HepG2 (cell line): ENCODE results near the gene DNAJC4. TPM values are rescaled to one million over a fixed set of nuclear protein-coding genes. Genes with fewer than 3 reads are reported as not detected.

Source experiments
- ATAC-seq: fragments of 200-7000 bp; cut with Tn5 transposase; 3 replicates; pipeline ENCODE4 v1.9.1; 2020; ENCODE audit warnings: mild to moderate bottlenecking, moderate library complexity
- BruUV-seq: library from RNA; stranded (reverse); fragments of 400-500 nt; replicated peaks from 2 replicates; lab custom pipeline; 2021; lab: Mats Ljungman, UMichigan
- CTCF ChIA-PET: fragments of 300-600 bp; formaldehyde crosslinking; extraction: SDS; loops from one replicate; lab custom pipeline; 2021; ENCODE audit warnings: low total read pairs, inconsistent platforms, low intra/inter-chr PET ratio; lab: Yijun Ruan, JAX
- POLR2A ChIA-PET: fragments of 350-600 bp; sonication (Branson Sonifier 250); formaldehyde crosslinking; loops from one replicate; lab custom pipeline; 2020; ENCODE audit warnings: antibody characterized with exemption, inconsistent platforms; lab: Yijun Ruan, JAX
- DNase-seq: peaks from one replicate; pipeline ENCODE4 v3.0.0-alpha.2; 2015; ENCODE audit warnings: low spot score
- FAIRE-seq: peaks from 3 replicates; lab custom pipeline; 2011; peaks lifted over from hg19 to GRCh38; lab: Jason Lieb, UNC
- H2AFZ ChIP-seq: one replicate; pipeline ENCODE4 v1.6.1; 2011; ENCODE audit warnings: low read length, inconsistent platforms
- H3K27ac ChIP-seq: fragments of 300-600 bp; 3 replicates; pipeline ENCODE4 v1.8.0; 2011; ENCODE audit warnings: mixed run types, mild to moderate bottlenecking, mixed read lengths, low read length, inconsistent platforms; ENCODE audit not compliant: insufficient read depth; ENCODE audit errors: extremely low read length
- H3K27me3 ChIP-seq, 2 experiments: fragments of 200-600 bp in 1 of 2; 2 replicates in 1 of 2; 3 replicates in 1 of 2; pipeline versions ENCODE4 v1.6.0 to v1.8.0; 2011; ENCODE audit warnings: low read length in 2 of 2, mild to moderate bottlenecking in 2 of 2, moderate library complexity in 2 of 2, inconsistent platforms in 1 of 2; ENCODE audit not compliant: insufficient read depth in 2 of 2, control insufficient read depth in 1 of 2
- H3K36me3 ChIP-seq, 2 experiments: fragments of 200-600 bp in 1 of 2; replicated peaks in 1 of 2; 2 replicates in 1 of 2; 3 replicates in 1 of 2; pipeline versions ENCODE4 v1.5.1 to v1.8.0; 2011; ENCODE audit warnings: low read length in 2 of 2, inconsistent platforms in 1 of 2; ENCODE audit not compliant: insufficient read depth in 2 of 2, control insufficient read depth in 1 of 2
- H3K4me1 ChIP-seq: 2 replicates; pipeline ENCODE4 v1.5.1; 2012; ENCODE audit warnings: low read length, inconsistent platforms; ENCODE audit not compliant: insufficient read depth
- H3K4me2 ChIP-seq: 2 replicates; pipeline ENCODE4 v1.6.0; 2011; ENCODE audit warnings: low read depth, low read length, inconsistent platforms
- H3K4me3 ChIP-seq, 3 experiments: fragments of 200-600 bp in 1 of 3; sonication (generic), shearing (Covaris generic) in 1 of 3; replicated peaks in 1 of 3; 2 replicates each; pipeline ENCODE4 v1.5.1; 2011 to 2016; ENCODE audit warnings: low read length in 3 of 3, inconsistent platforms in 2 of 3, low read depth in 2 of 3, mild to moderate bottlenecking in 2 of 3, control low read depth in 1 of 3, mixed read lengths in 1 of 3; ENCODE audit not compliant: insufficient read depth in 1 of 3
- H3K79me2 ChIP-seq: one replicate; pipeline ENCODE4 v1.6.1; 2011; ENCODE audit warnings: low read length, inconsistent platforms; ENCODE audit not compliant: insufficient read depth
- H3K9ac ChIP-seq: 2 replicates; pipeline ENCODE4 v1.6.0; 2011; ENCODE audit warnings: mild to moderate bottlenecking, low read depth, low read length, inconsistent platforms; ENCODE audit not compliant: insufficient read depth
- H3K9me3 ChIP-seq: 2 replicates; pipeline ENCODE4 v1.5.1; 2012; ENCODE audit warnings: mild to moderate bottlenecking, low read length
- H4K20me1 ChIP-seq: 2 replicates; pipeline ENCODE4 v1.6.0; 2011; ENCODE audit warnings: inconsistent platforms, mild to moderate bottlenecking, low read length, moderate library complexity; ENCODE audit not compliant: insufficient read depth
- ATF1 ChIP-seq: IDR thresholded peaks from 2 replicates; pipeline ENCODE4 v1.6.1; 2016; ENCODE audit warnings: mild to moderate bottlenecking, control low read depth
- HNF4A ChIP-seq: sonication (generic); formaldehyde crosslinking; IDR thresholded peaks from 2 replicates; pipeline ENCODE4 v1.4.0; 2020; ENCODE audit warnings: missing genetic modification reagents
- MEIS2 ChIP-seq: sonication (generic); formaldehyde crosslinking; IDR thresholded peaks from 2 replicates; pipeline ENCODE4 v1.9.0; 2021; ENCODE audit warnings: mild to moderate bottlenecking, missing genetic modification reagents
- MYC ChIP-seq: sonication (generic); formaldehyde crosslinking; IDR thresholded peaks from 2 replicates; pipeline ENCODE4 v1.9.0; 2021; ENCODE audit warnings: missing genetic modification reagents, borderline replicate concordance
- NR2C2 ChIP-seq: sonication (generic); formaldehyde crosslinking; IDR thresholded peaks from 2 replicates; pipeline ENCODE4 v1.4.0; 2020; ENCODE audit warnings: missing genetic modification reagents, mild to moderate bottlenecking, moderate library complexity, borderline replicate concordance
- ZNF30 ChIP-seq: sonication (generic); formaldehyde crosslinking; IDR thresholded peaks from 2 replicates; pipeline ENCODE4 v1.5.0; 2020; ENCODE audit warnings: mild to moderate bottlenecking, missing genetic modification reagents
- ZNF501 ChIP-seq: sonication (generic); formaldehyde crosslinking; IDR thresholded peaks from 2 replicates; pipeline ENCODE4 v1.5.1; 2020; ENCODE audit warnings: mild to moderate bottlenecking, moderate library complexity, missing genetic modification reagents
- ZNF605 ChIP-seq: sonication (generic); formaldehyde crosslinking; IDR thresholded peaks from 2 replicates; pipeline ENCODE4 v1.8.0; 2022; ENCODE audit warnings: mild to moderate bottlenecking, missing genetic modification reagents
- ZNF768 ChIP-seq: sonication (generic); formaldehyde crosslinking; IDR thresholded peaks from 2 replicates; pipeline ENCODE4 v1.4.0; 2020; ENCODE audit warnings: missing genetic modification reagents
- ZNF770 ChIP-seq: sonication (generic); formaldehyde crosslinking; IDR thresholded peaks from 2 replicates; pipeline ENCODE4 v1.5.0; 2020; ENCODE audit warnings: mild to moderate bottlenecking, missing genetic modification reagents
- ZNF816 ChIP-seq: sonication (generic); formaldehyde crosslinking; IDR thresholded peaks from 2 replicates; pipeline ENCODE4 v1.8.0; 2022; ENCODE audit warnings: missing genetic modification reagents, mild to moderate bottlenecking, borderline replicate concordance
- ZZZ3 ChIP-seq: sonication (generic); formaldehyde crosslinking; IDR thresholded peaks from 2 replicates; pipeline ENCODE4 v1.4.0; 2020; ENCODE audit warnings: missing genetic modification reagents, mild to moderate bottlenecking, borderline replicate concordance
- WGBS: methylation state at CpG from one replicate; pipeline ENCODE4 v1.1.6; 2017; ENCODE audit warnings: low lambda C conversion rate; 5-methylcytosine and 5-hydroxymethylcytosine counted together
- in situ Hi-C: cut with HindIII; loops from 2 replicates; pipeline ENCODE4 v1.10.0; 2017; ENCODE audit warnings: low pct_unique_long_range_greater_than_20kb; ENCODE audit not compliant: extremely low pct_ligation_motif_present
- intact Hi-C: fragments of 100-400 bp; cut with micrococcal nuclease; formaldehyde crosslinking; loops from one replicate; pipeline ENCODE4 v1.10.0; 2022; ENCODE audit not compliant: unreplicated experiment
- polyA plus RNA-seq, 8 experiments: library from polyadenylated mRNA; depleted of rRNA in 3 of 8; stranded (reverse) in 7 of 8; unstranded in 1 of 8; fragments of >200 nt; fragmentation: Illumina TruSeq in 4 of 8; extraction: Trizol in 4 of 8; gene quantifications; 2 replicates each; pipeline versions ENCODE4 v1.2.1 to v1.2.3, GENCODE V29; 2011 to 2016; ENCODE audit warnings: low read depth in 4 of 8, missing spikeins in 1 of 8, mixed read lengths in 1 of 8; ENCODE audit not compliant: insufficient read depth in 1 of 8
- total RNA-seq, 5 experiments: library from RNA; depleted of rRNA; stranded (reverse); fragments of >200 nt; fragmentation: Illumina TruSeq; extraction: Trizol; gene quantifications; 2 replicates each; pipeline ENCODE4 v1.2.3, GENCODE V29; 2016; ENCODE audit warnings: low read depth in 1 of 5
- TF ChIP-seq, protein P1 (sequence below): IDR thresholded peaks from 2 replicates; pipeline ENCODE4 v1.6.1; 2016; ENCODE audit warnings: missing genetic modification reagents, missing compliant biosample characterization
- TF ChIP-seq, protein P2 (sequence below): sonication (generic); formaldehyde crosslinking; IDR thresholded peaks from 2 replicates; pipeline ENCODE4 v1.4.0; 2020; ENCODE audit warnings: missing genetic modification reagents, borderline replicate concordance

The DNAJC4 gene
- total and polyA plus RNA-seq, 2 of the 13 experiments (the other 11 are each of a cell fraction or from before 2014, with no cell fraction given): 10.3 to 60.8 TPM

- TF ChIP-seq, protein P1, sequence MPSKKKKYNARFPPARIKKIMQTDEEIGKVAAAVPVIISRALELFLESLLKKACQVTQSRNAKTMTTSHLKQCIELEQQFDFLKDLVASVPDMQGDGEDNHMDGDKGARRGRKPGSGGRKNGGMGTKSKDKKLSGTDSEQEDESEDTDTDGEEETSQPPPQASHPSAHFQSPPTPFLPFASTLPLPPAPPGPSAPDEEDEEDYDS (CRISPR knock-in tag): peak; percentile 11; the same call in 1 of the 2 replicates
- TF ChIP-seq NR2C2 (peak; percentile 40; the same call in 1 of the 2 replicates), ZNF501 (CRISPR knock-in tag) (peak; percentile 76)
- TF ChIP-seq, protein P2, sequence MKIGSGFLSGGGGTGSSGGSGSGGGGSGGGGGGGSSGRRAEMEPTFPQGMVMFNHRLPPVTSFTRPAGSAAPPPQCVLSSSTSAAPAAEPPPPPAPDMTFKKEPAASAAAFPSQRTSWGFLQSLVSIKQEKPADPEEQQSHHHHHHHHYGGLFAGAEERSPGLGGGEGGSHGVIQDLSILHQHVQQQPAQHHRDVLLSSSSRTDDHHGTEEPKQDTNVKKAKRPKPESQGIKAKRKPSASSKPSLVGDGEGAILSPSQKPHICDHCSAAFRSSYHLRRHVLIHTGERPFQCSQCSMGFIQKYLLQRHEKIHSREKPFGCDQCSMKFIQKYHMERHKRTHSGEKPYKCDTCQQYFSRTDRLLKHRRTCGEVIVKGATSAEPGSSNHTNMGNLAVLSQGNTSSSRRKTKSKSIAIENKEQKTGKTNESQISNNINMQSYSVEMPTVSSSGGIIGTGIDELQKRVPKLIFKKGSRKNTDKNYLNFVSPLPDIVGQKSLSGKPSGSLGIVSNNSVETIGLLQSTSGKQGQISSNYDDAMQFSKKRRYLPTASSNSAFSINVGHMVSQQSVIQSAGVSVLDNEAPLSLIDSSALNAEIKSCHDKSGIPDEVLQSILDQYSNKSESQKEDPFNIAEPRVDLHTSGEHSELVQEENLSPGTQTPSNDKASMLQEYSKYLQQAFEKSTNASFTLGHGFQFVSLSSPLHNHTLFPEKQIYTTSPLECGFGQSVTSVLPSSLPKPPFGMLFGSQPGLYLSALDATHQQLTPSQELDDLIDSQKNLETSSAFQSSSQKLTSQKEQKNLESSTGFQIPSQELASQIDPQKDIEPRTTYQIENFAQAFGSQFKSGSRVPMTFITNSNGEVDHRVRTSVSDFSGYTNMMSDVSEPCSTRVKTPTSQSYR (CRISPR knock-in tag): peak; percentile 94
- TF ChIP-seq, all 625 proteins: peak for 165
Observed at GRCh38 chr11:64246871-64247728, 16.8 kb downstream of the DNAJC4 start, which contains the start of gene PPP1R14B (continued).

GRCh38 chr11:64247729-64248531, 17.6 kb downstream of the DNAJC4 start:
- in situ Hi-C loops: no loop called here
- FAIRE-seq (no peak), ATAC-seq (peak; percentile 7), DNase-seq (no peak)
- no peak overlapping the region for H2AFZ ChIP-seq
- peak overlapping the region; percentile 100 for H3K4me2 ChIP-seq
- WGBS: 17% methylated on average over 21 of the region's 31 CpGs
- H3K4me1 ChIP-seq: peaks cover 70% of the 10 kb centered on the region
- POLR2A ChIA-PET: interaction anchor here (1.9 to 8.3 kb wide), 3 partner anchors 10 to 63 kb away, joined by 7 to 113 read pairs (median 31); no protein-coding TSS in a partner anchor
- peak overlapping the region; percentile 81 for H3K9ac ChIP-seq
- no peaks in the 10 kb centered on the region; a peak in 1 of 5 replicates for H3K27me3 ChIP-seq
- H3K9me3 ChIP-seq: no peaks in the 10 kb centered on the region
- peaks cover 26% of the 10 kb centered on the region for H3K79me2 ChIP-seq
- no peaks in the 10 kb centered on the region for H4K20me1 ChIP-seq
- CTCF ChIA-PET: no interaction called here
- H3K36me3 ChIP-seq: peaks cover 0 to 11% of the 10 kb centered on the region in 2 experiments; a peak in 2 of 5 replicates
- no TSS peak for BruUV-seq
- peak overlapping the region; percentile 67 to 89 (median 84) for H3K4me3 ChIP-seq
- peak overlapping the region; percentile 83 for H3K27ac ChIP-seq
- intact Hi-C loops: loop anchor here (5.0 kb wide), 1 partner anchor 54 kb away; the partner anchor contains the start of gene CATSPERZ
- TF ChIP-seq ZZZ3 (CRISPR knock-in tag) (no peak), ZNF605 (CRISPR knock-in tag) (0 out of 2 replicates have a peak, but pooled peaks have one; percentile 26), MYC (CRISPR knock-in tag) (0 out of 2 replicates have a peak, but pooled peaks have one; percentile 19), ZNF768 (CRISPR knock-in tag) (peak; percentile 15; the same call in 1 of the 2 replicates), ZNF816 (CRISPR knock-in tag) (no peak), ATF1 (CRISPR knock-in tag) (no peak), ZNF30 (CRISPR knock-in tag) (0 out of 2 replicates have a peak, but pooled peaks have one; percentile 11), ZNF770 (CRISPR knock-in tag) (no peak), MEIS2 (CRISPR knock-in tag) (0 out of 2 replicates have a peak, but pooled peaks have one; percentile 62), HNF4A (CRISPR knock-in tag) (peak; percentile 22; the same call in 1 of the 2 replicates)
